ENCODE measurements around the gene NTM. TPM values are rescaled to one million over a fixed set of nuclear protein-coding genes. Genes with fewer than 3 reads are reported as not detected.

NTM gene
- polyA plus RNA-seq, 1 donor (not counting 4 experiments of a cell fraction or from before 2014, with no cell fraction given) = 47.9 TPM

DNA sequence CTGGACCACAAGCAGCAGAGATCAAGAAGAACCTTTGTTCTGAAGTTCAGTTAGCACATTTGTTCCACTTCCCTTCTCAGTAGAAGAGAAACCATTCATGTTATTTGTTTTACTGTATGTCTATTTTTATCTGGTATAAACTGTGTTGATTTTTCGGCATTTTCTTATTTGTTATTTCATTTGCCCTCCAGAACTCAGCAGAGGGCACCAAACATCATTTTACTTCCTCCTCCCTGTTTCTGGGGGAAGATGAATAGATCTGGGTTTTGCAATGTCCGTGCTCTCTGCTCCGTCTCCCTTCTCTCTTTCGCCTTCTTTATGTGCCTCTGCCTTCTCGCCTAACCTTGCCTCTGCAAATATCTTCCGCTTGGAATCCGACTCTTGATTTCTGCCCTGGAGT is 366.9 kb downstream of the NTM start:
- DNase-seq (ENCODE audit: low read depth, low spot score) (no peak), FAIRE-seq (no peak)
- no peaks in the 10 kb centered on the region for H4K20me1 ChIP-seq (ENCODE audit: control insufficient read depth, extremely low read depth, insufficient read depth, low read length)
- TF ChIP-seq, protein P1, sequence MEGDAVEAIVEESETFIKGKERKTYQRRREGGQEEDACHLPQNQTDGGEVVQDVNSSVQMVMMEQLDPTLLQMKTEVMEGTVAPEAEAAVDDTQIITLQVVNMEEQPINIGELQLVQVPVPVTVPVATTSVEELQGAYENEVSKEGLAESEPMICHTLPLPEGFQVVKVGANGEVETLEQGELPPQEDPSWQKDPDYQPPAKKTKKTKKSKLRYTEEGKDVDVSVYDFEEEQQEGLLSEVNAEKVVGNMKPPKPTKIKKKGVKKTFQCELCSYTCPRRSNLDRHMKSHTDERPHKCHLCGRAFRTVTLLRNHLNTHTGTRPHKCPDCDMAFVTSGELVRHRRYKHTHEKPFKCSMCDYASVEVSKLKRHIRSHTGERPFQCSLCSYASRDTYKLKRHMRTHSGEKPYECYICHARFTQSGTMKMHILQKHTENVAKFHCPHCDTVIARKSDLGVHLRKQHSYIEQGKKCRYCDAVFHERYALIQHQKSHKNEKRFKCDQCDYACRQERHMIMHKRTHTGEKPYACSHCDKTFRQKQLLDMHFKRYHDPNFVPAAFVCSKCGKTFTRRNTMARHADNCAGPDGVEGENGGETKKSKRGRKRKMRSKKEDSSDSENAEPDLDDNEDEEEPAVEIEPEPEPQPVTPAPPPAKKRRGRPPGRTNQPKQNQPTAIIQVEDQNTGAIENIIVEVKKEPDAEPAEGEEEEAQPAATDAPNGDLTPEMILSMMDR (optimal IDR thresholded peaks at IDR 0.05 in 1 of 3, IDR thresholded peaks at IDR 0.05 in 1 of 3, conservative IDR thresholded peaks at IDR 0.05 in 1 of 3; ENCODE audit: extremely low read depth in 1 of 3, insufficient read depth in 2 of 3, low read length in 3 of 3) = no peak
- TF ChIP-seq EZH2 (IDR thresholded peaks at IDR 0.05; ENCODE audit: low read length) = no peak
- H3K27me3 ChIP-seq (ENCODE audit: control insufficient read depth, extremely low read depth, insufficient read depth, low read length) = no peaks in the 10 kb centered on the region
- H3K27ac ChIP-seq (ENCODE audit: control insufficient read depth, insufficient read depth, low read length) = no peak overlapping the region
- no peak overlapping the region for H2AFZ ChIP-seq (ENCODE audit: control insufficient read depth, low read length)
- H3K4me2 ChIP-seq (ENCODE audit: control insufficient read depth, extremely low read depth, insufficient read depth, low read depth, low read length) = no peak overlapping the region
- H3K9me1 ChIP-seq (ENCODE audit: control insufficient read depth, extremely low read depth, insufficient read depth, low read length) = no peaks in the 10 kb centered on the region
- no peaks in the 10 kb centered on the region for H3K4me1 ChIP-seq (ENCODE audit: control insufficient read depth, extremely low read depth, insufficient read depth, low read length)
- no peak overlapping the region for H3K4me3 ChIP-seq (ENCODE audit: control insufficient read depth in 2 of 3, extremely low read depth in 1 of 3, insufficient read depth in 2 of 3, low read depth in 1 of 3, low read length in 3 of 3)
- H3K36me3 ChIP-seq (ENCODE audit: control insufficient read depth in 2 of 2, extremely low read depth in 1 of 2, insufficient read depth in 2 of 2, low read length in 2 of 2) = no peaks in the 10 kb centered on the region
- dilution Hi-C loops (cut with MboI; ENCODE audit: extremely low pct_ligation_motif_present, low sequenced_read_pairs) = loop anchor here (25.0 kb wide), 1 partner anchor 675 kb away; no protein-coding TSS in a partner anchor
- H3K9me3 ChIP-seq (ENCODE audit: control insufficient read depth, low read depth, low read length) = no peaks in the 10 kb centered on the region
- no peaks in the 10 kb centered on the region for H3K79me2 ChIP-seq (ENCODE audit: control insufficient read depth, insufficient read depth, low read length)
- H3K9ac ChIP-seq (ENCODE audit: control insufficient read depth, extremely low read depth, insufficient read depth, low read length) = no peak overlapping the region

DNA sequence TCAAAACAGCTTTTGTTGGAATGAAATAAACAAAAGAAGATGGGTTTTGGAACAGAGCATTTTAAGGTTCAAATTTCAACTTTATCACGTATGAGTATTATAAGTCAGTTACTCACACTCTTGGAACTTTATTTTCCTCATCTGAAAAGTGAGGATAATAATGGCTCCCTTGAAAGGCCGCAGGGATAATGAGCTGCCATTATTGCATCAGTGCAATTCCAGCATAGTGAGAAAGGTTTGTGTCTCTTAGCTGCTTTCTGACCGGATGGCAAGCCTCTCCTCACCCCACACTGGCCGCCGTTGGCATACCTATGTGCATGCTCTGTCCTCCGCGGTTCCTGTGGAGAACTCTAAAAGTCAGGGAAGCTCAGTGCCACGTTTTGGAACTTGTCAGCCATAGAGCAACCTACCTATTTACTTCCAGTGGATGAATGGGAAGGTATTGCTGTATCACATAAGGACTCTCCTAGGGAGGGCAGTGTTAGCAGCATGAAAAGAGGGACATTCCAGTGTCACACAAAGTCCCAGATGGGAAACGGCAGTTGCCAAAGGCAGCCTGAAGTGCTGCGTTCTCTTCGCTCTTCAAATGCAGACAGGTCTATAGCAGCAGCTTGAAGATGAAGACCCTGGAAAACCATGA is 368.9 kb downstream of the NTM start:
- Histone ChIP-seq H3K27me3 (ENCODE audit: control insufficient read depth, extremely low read depth, insufficient read depth, low read length) (no peaks in the 10 kb centered on the region), H3K9me1 (ENCODE audit: control insufficient read depth, extremely low read depth, insufficient read depth, low read length) (no peaks in the 10 kb centered on the region), H3K4me2 (ENCODE audit: control insufficient read depth, extremely low read depth, insufficient read depth, low read depth, low read length) (no peak overlapping the region), H3K9me3 (ENCODE audit: control insufficient read depth, low read depth, low read length) (no peaks in the 10 kb centered on the region), H3K79me2 (ENCODE audit: control insufficient read depth, insufficient read depth, low read length) (no peaks in the 10 kb centered on the region), H4K20me1 (ENCODE audit: control insufficient read depth, extremely low read depth, insufficient read depth, low read length) (no peaks in the 10 kb centered on the region), H3K27ac (ENCODE audit: control insufficient read depth, insufficient read depth, low read length) (no peak overlapping the region), H3K36me3 (ENCODE audit: control insufficient read depth in 2 of 2, extremely low read depth in 1 of 2, insufficient read depth in 2 of 2, low read length in 2 of 2) (no peaks in the 10 kb centered on the region), H3K9ac (ENCODE audit: control insufficient read depth, extremely low read depth, insufficient read depth, low read length) (no peak overlapping the region), H3K4me1 (ENCODE audit: control insufficient read depth, extremely low read depth, insufficient read depth, low read length) (no peaks in the 10 kb centered on the region), H3K4me3 (ENCODE audit: control insufficient read depth in 2 of 3, extremely low read depth in 1 of 3, insufficient read depth in 2 of 3, low read depth in 1 of 3, low read length in 3 of 3) (no peak overlapping the region), H2AFZ (ENCODE audit: control insufficient read depth, low read length) (no peak overlapping the region)
- dilution Hi-C loops (cut with MboI; ENCODE audit: extremely low pct_ligation_motif_present, low sequenced_read_pairs) = loop anchor here (25.0 kb wide), 1 partner anchor 673 kb away; no protein-coding TSS in a partner anchor
- FAIRE-seq = no peak
- no peak for TF ChIP-seq EZH2 (IDR thresholded peaks at IDR 0.05; ENCODE audit: low read length)
- TF ChIP-seq, protein P1 (optimal IDR thresholded peaks at IDR 0.05 in 1 of 3, IDR thresholded peaks at IDR 0.05 in 1 of 3, conservative IDR thresholded peaks at IDR 0.05 in 1 of 3; ENCODE audit: extremely low read depth in 1 of 3, insufficient read depth in 2 of 3, low read length in 3 of 3) = no peak
- DNase-seq (ENCODE audit: low read depth, low spot score) = no peak
